ENCODE measurements around the gene OR52K1. TPM values are rescaled to one million over a fixed set of nuclear protein-coding genes. Genes with fewer than 3 reads are reported as not detected.

Gene OR52K1
- total RNA-seq = not detected

DNA sequence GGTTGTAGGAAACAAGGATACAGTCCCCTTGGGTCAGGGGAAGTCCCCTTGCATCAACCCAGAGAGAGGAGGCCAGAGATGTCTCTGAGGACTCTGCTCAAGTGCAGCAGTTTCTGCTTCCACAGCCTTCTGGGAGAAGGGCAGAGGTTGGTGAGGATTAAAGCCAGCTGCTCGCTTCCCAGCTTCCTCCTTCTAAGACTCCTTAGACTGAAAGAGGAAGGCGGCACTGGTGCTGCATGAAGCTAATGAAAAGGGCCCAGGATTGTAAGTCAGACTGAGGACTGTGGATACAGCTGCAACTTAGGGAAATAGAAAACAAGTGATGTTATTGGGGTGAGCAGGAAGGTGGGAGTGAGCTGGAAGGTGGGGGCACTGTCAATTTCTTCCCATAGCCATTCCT, at the start of gene OR52K1:
Gene OR52K1, plus strand, starts transcription at position 202 of the 400 bp plus-strand sequence. CDS start 6,255 bp downstream, outside the sequence.

GRCh38 chr11:4448995-4449394, 33.5 kb upstream of the OR52K1 start, which contains the start of gene OR52K2:
OR52K2 (plus strand) TSS chr11:4449295; CDS start chr11:4449340, 45 bp downstream.

Other genes starting within 250 kb of the OR52K1 start
- not detected for gene OR52B4, start 114.3 kb upstream of the OR52K1 start, total RNA-seq
- gene TRIM21, start 88.9 kb upstream of the OR52K1 start, total RNA-seq = 2.8 TPM
- gene OR52K2, start 33.4 kb upstream of the OR52K1 start, total RNA-seq = not detected
- gene OR52M1, start 62.5 kb downstream of the OR52K1 start, total RNA-seq = not detected
- not detected for gene OR52I2, start 99.1 kb downstream of the OR52K1 start, total RNA-seq
- not detected for gene OR52I1, start 111.4 kb downstream of the OR52K1 start, total RNA-seq
- gene TRIM68, start 125.6 kb downstream of the OR52K1 start, total RNA-seq = 13.8 TPM
- gene OR51D1, start 154.8 kb downstream of the OR52K1 start, total RNA-seq = not detected
- gene OR51E1, start 161.3 kb downstream of the OR52K1 start, total RNA-seq = not detected
- not detected for gene OR51E2, start 215.2 kb downstream of the OR52K1 start, total RNA-seq
- gene MMP26, start 222.1 kb downstream of the OR52K1 start, total RNA-seq = not detected